ENCODE data around the gene APBB2. TPM values are rescaled to one million over a fixed set of nuclear protein-coding genes. Genes with fewer than 3 reads are reported as not detected.

The APBB2 gene
- total RNA-seq, 1 donor from 2014 or later = 63.2 TPM

DNA sequence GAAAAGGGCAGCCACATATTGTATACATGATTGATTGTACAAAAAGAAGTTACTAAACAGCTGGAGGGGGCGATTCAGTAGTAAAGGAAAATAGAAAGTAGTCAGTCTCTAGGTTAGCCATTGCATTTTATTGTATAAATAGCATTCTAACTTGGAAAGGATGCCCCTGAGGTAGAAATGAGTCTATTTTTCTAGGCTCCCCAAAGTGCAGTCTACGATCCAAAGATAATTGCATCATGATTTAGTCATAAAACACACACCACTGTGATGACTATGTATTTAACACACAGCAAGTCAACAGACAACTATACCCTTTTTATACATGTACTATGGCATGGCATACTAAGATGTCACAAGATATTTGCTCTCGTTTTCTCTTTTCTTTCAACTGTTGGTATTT is 204.9 kb downstream of the APBB2 start:
- peaks cover 17% of the 10 kb centered on the region for H3K36me3 Mint-ChIP-seq
- no peak overlapping the region for H3K27ac Mint-ChIP-seq
- TF ChIP-seq, protein P1, sequence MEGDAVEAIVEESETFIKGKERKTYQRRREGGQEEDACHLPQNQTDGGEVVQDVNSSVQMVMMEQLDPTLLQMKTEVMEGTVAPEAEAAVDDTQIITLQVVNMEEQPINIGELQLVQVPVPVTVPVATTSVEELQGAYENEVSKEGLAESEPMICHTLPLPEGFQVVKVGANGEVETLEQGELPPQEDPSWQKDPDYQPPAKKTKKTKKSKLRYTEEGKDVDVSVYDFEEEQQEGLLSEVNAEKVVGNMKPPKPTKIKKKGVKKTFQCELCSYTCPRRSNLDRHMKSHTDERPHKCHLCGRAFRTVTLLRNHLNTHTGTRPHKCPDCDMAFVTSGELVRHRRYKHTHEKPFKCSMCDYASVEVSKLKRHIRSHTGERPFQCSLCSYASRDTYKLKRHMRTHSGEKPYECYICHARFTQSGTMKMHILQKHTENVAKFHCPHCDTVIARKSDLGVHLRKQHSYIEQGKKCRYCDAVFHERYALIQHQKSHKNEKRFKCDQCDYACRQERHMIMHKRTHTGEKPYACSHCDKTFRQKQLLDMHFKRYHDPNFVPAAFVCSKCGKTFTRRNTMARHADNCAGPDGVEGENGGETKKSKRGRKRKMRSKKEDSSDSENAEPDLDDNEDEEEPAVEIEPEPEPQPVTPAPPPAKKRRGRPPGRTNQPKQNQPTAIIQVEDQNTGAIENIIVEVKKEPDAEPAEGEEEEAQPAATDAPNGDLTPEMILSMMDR (IDR thresholded peaks at IDR 0.05; ENCODE audit: unreplicated experiment) = no peak
- peaks cover 11% of the 10 kb centered on the region for H3K9me3 Mint-ChIP-seq
- peaks cover 23% of the 10 kb centered on the region for H3K4me1 Mint-ChIP-seq
- DNase-seq (ENCODE audit: low spot score in 2 of 2, unreplicated experiment in 2 of 2) = no peak
- no peak overlapping the region for H3K4me3 Mint-ChIP-seq
- H3K27me3 Mint-ChIP-seq (ENCODE audit: low read depth) = no peaks in the 10 kb centered on the region

DNA sequence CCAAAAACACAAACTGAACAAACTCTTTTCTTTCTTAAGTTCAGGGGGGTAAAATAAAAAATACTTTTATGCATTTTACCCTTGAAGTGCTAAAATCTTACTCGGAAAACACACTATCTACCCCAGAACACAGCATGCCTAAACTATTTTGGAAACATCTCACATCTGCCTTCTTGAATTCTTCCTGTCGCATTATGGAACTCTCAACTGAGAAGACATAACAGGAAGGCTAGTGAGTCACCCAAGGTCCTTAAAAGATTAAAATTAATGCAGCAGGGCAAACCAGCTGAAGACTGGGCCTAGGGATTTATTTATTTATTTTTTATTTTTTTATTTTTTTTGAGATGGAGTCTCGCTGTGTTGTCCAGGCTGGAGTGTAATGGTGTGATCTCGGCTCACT is 208.2 kb downstream of the APBB2 start:
- H3K27ac Mint-ChIP-seq = no peak overlapping the region
- no peak for DNase-seq (ENCODE audit: low spot score in 2 of 2, unreplicated experiment in 2 of 2)
- no peaks in the 10 kb centered on the region for H3K4me1 Mint-ChIP-seq
- no peak overlapping the region for H3K4me3 Mint-ChIP-seq
- H3K27me3 Mint-ChIP-seq (ENCODE audit: low read depth) = no peaks in the 10 kb centered on the region
- peaks cover 17% of the 10 kb centered on the region for H3K36me3 Mint-ChIP-seq
- TF ChIP-seq, protein P1 (IDR thresholded peaks at IDR 0.05; ENCODE audit: unreplicated experiment) = no peak
- H3K9me3 Mint-ChIP-seq = peaks cover 11% of the 10 kb centered on the region

DNA sequence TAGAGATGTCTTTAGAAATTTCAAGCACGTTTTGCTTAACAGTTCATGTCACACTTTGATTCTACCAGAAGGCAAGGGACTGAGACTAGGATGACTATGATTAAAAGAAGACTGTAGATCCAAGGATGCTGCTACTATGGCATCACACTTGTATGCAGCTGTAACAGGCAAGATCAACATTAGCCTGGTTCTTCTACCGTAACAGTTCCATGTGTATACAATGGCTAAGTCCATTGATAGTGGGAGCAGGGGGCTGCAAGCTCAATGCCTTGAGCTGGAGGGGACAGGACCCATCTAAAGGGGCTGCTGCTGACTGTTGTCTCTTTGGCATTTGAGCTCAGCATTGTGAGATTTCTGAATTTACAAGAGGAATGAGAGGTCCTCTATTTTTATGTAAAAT is 212.0 kb downstream of the APBB2 start:
- Mint-ChIP-seq H3K4me1 (peaks cover 2% of the 10 kb centered on the region), H3K36me3 (peaks cover 13% of the 10 kb centered on the region), H3K27me3 (ENCODE audit: low read depth) (no peaks in the 10 kb centered on the region), H3K27ac (no peak overlapping the region), H3K4me3 (no peak overlapping the region), H3K9me3 (peaks cover 6% of the 10 kb centered on the region)
- TF ChIP-seq, protein P1 (IDR thresholded peaks at IDR 0.05; ENCODE audit: unreplicated experiment) = no peak
- no peak for DNase-seq (ENCODE audit: low spot score in 2 of 2, unreplicated experiment in 2 of 2)

DNA sequence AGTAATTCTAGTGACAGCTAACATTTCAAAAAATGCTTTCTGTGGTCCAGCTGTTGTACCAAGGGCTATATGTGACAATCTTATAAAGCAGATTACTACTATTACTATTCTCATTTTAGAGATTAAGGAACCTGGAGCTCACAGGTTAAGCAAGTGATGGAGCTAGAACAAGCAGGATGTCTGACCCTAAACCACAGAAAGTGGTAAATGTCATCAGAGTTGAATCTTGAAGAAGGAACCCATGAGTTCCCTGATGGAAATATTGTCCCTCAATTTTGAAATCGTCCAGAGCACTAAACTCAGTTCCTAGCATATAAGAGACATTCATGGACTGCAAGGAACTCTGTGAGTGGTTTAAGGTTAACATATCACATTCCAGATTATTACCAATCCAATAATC is 214.0 kb downstream of the APBB2 start:
- Mint-ChIP-seq H3K9me3 (no peaks in the 10 kb centered on the region), H3K36me3 (no peaks in the 10 kb centered on the region), H3K27ac (no peak overlapping the region), H3K4me3 (no peak overlapping the region), H3K4me1 (peaks cover 2% of the 10 kb centered on the region), H3K27me3 (ENCODE audit: low read depth) (no peaks in the 10 kb centered on the region)
- DNase-seq (ENCODE audit: low spot score in 2 of 2, unreplicated experiment in 2 of 2) = no peak
- TF ChIP-seq, protein P1 (IDR thresholded peaks at IDR 0.05; ENCODE audit: unreplicated experiment) = no peak

DNA sequence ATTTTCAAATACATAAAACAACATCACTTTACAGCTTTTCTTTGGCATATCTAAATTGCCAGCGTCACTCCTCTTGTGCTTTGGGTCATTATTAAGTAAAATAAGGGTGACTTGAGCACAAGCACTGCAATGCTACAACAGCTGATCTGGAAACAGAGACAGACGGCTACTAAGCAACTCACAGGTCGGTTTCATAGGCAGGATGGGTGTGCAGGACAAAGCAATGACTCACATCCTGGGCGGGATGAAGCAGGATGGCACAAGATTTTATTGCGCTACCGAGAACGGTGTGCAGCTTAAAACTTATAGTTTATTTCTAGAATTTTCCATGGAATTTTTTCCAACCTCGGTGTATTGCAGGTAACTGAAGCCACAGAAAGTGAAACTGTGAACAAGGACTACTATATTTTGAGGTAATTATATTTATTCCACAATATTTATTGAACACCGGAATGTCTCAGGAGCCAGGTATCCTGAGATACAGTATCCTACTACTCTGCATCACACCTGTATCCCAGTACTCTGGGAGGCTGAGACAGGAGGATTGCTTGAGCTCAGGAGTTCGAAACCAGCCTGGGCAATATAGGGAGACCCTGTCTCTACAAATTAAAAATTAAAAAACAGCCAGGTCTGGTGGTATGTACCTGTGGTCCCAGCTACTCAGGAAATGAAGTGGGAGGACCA is 215.5 kb downstream of the APBB2 start:
- no peak overlapping the region for H3K27ac Mint-ChIP-seq
- TF ChIP-seq, protein P1 (IDR thresholded peaks at IDR 0.05; ENCODE audit: unreplicated experiment) = no peak
- no peaks in the 10 kb centered on the region for H3K36me3 Mint-ChIP-seq
- no peaks in the 10 kb centered on the region for H3K9me3 Mint-ChIP-seq
- DNase-seq (ENCODE audit: low spot score in 2 of 2, unreplicated experiment in 2 of 2) = no peak
- no peak overlapping the region for H3K4me3 Mint-ChIP-seq
- no peaks in the 10 kb centered on the region for H3K27me3 Mint-ChIP-seq (ENCODE audit: low read depth)
- peaks cover 2% of the 10 kb centered on the region for H3K4me1 Mint-ChIP-seq
